H1 (cell line): ENCODE data around the gene DYNC1I1. TPM values are rescaled to one million over a fixed set of nuclear protein-coding genes. Genes with fewer than 3 reads are reported as not detected.

Experiments used
- CTCF ChIA-PET: fragments of 300-600 bp; sonication (Branson Sonifier 250); formaldehyde crosslinking; loops from one replicate; lab custom pipeline; 2021; ENCODE audit not compliant: partially characterized antibody; lab: Charles Lee
- POLR2A ChIA-PET: fragments of 300-600 bp; sonication (Branson Sonifier 250); formaldehyde crosslinking; loops from one replicate; lab custom pipeline; 2021; ENCODE audit warnings: inconsistent platforms; ENCODE audit not compliant: partially characterized antibody; lab: Charles Lee
- DNase-seq, 2 experiments: peaks; one replicate each; pipeline versions ENCODE4 v3.0.0 to v3.0.0-alpha.2; 2010 to 2022; ENCODE audit warnings: low spot score in 2 of 2, low read depth in 1 of 2, mixed read lengths in 1 of 2
- FAIRE-seq: peaks from 2 replicates; lab custom pipeline; 2011; peaks lifted over from hg19 to GRCh38; lab: Jason Lieb, UNC
- H2AFZ ChIP-seq: 2 replicates; pipeline ENCODE4 v1.8.1; 2012; ENCODE audit warnings: low read length, inconsistent platforms
- H2AK5ac ChIP-seq: 2 replicates; pipeline ENCODE4 v1.6.1; 2013; ENCODE audit warnings: low read depth, low read length
- H2BK120ac ChIP-seq: replicated peaks from 2 replicates; pipeline ENCODE3; 2013; ENCODE audit warnings: low read depth, low read length, inconsistent platforms
- H2BK12ac ChIP-seq: 2 replicates; pipeline ENCODE4 v1.6.1; 2013; ENCODE audit warnings: low read depth, low read length
- H2BK15ac ChIP-seq: 2 replicates; pipeline ENCODE4 v1.6.1; 2013; ENCODE audit warnings: low read length
- H2BK20ac ChIP-seq: 2 replicates; pipeline ENCODE4 v1.6.1; 2013; ENCODE audit warnings: low read length
- H2BK5ac ChIP-seq: 2 replicates; pipeline ENCODE4 v1.6.1; 2013; ENCODE audit warnings: low read depth, low read length
- H3K14ac ChIP-seq: 2 replicates; pipeline ENCODE4 v1.6.1; 2013; ENCODE audit warnings: inconsistent platforms; ENCODE audit not compliant: insufficient read length
- H3K18ac ChIP-seq: 2 replicates; pipeline ENCODE4 v1.6.1; 2013; ENCODE audit warnings: low read length; ENCODE audit errors: extremely low read depth
- H3K23ac ChIP-seq: 2 replicates; pipeline ENCODE4 v1.6.1; 2013; ENCODE audit warnings: inconsistent platforms; ENCODE audit not compliant: insufficient read length
- H3K23me2 ChIP-seq: 2 replicates; pipeline ENCODE4 v1.6.1; 2013; ENCODE audit warnings: low read depth, low read length
- H3K27ac ChIP-seq: 2 replicates; pipeline ENCODE4 v1.6.1; 2011; ENCODE audit warnings: low read depth, low read length, inconsistent platforms
- H3K27me3 ChIP-seq, 4 experiments: replicated peaks in 1 of 4; 1 replicate in 1 of 4; 2 replicates in 3 of 4; pipeline versions ENCODE4 v1.6.1 to v1.8.1; 2011 to 2013; ENCODE audit warnings: low read length in 3 of 4, mild to moderate bottlenecking in 3 of 4, inconsistent platforms in 2 of 4, mixed read lengths in 2 of 4, moderate library complexity in 1 of 4; ENCODE audit not compliant: control insufficient read depth in 3 of 4, insufficient read depth in 3 of 4; ENCODE audit errors: extremely low read depth in 1 of 4
- H3K36me3 ChIP-seq, 4 experiments: 2 replicates each; pipeline versions ENCODE4 v1.6.1 to v1.8.1; 2011 to 2013; ENCODE audit warnings: mild to moderate bottlenecking in 4 of 4, low read length in 3 of 4, moderate library complexity in 2 of 4, control low read depth in 1 of 4, inconsistent platforms in 1 of 4; ENCODE audit not compliant: insufficient read depth in 4 of 4, control insufficient read depth in 2 of 4
- H3K4ac ChIP-seq: replicated peaks from 2 replicates; pipeline ENCODE3; 2013; ENCODE audit warnings: low read length, low read depth, mixed read lengths, inconsistent platforms; ENCODE audit not compliant: insufficient read length
- H3K4me1 ChIP-seq, 4 experiments: replicated peaks in 1 of 4; 1 replicate in 1 of 4; 2 replicates in 3 of 4; pipeline versions ENCODE4 v1.6.1 to v1.8.1; 2011 to 2013; ENCODE audit warnings: low read length in 3 of 4, inconsistent platforms in 2 of 4, mixed read lengths in 1 of 4; ENCODE audit not compliant: insufficient read depth in 4 of 4, control insufficient read depth in 3 of 4
- H3K4me2 ChIP-seq, 2 experiments: 2 replicates each; pipeline versions ENCODE4 v1.6.1 to v1.8.1; 2011 to 2013; ENCODE audit warnings: low read depth in 2 of 2, low read length in 2 of 2, control low read depth in 1 of 2, inconsistent platforms in 1 of 2, mild to moderate bottlenecking in 1 of 2; ENCODE audit not compliant: insufficient read depth in 1 of 2
- H3K4me3 ChIP-seq, 4 experiments: fragments of 200-600, 300-600 bp in 1 of 4; sonication (generic), shearing (Covaris generic), sonication (Bioruptor Twin) in 1 of 4; 2 replicates each; pipeline versions ENCODE4 v1.5.1 to v1.8.1; 2011 to 2016; ENCODE audit warnings: low read length in 4 of 4, low read depth in 3 of 4, control low read depth in 2 of 4, inconsistent platforms in 2 of 4, mild to moderate bottlenecking in 2 of 4, mixed read lengths in 1 of 4, moderate library complexity in 1 of 4; ENCODE audit not compliant: insufficient read depth in 2 of 4; ENCODE audit errors: extremely low read depth in 1 of 4
- H3K56ac ChIP-seq: replicated peaks from 2 replicates; pipeline ENCODE3; 2013; ENCODE audit warnings: low read depth, mild to moderate bottlenecking, mixed read lengths, low read length, inconsistent platforms; ENCODE audit not compliant: insufficient read length
- H3K79me1 ChIP-seq: 2 replicates; pipeline ENCODE4 v1.6.1; 2013; ENCODE audit warnings: low read depth, low read length, control low read depth
- H3K79me2 ChIP-seq, 2 experiments: 2 replicates each; pipeline versions ENCODE4 v1.6.1 to v1.8.1; 2012 to 2013; ENCODE audit warnings: low read length in 2 of 2, mild to moderate bottlenecking in 2 of 2, inconsistent platforms in 1 of 2; ENCODE audit not compliant: insufficient read depth in 2 of 2, control insufficient read depth in 1 of 2
- H3K9ac ChIP-seq, 4 experiments: replicated peaks in 1 of 4; 1 replicate in 1 of 4; 2 replicates in 3 of 4; pipeline versions ENCODE4 v1.6.1 to v1.8.1; 2011 to 2013; ENCODE audit warnings: low read depth in 3 of 4, low read length in 3 of 4, control low read depth in 2 of 4, mild to moderate bottlenecking in 2 of 4, moderate library complexity in 2 of 4, inconsistent platforms in 1 of 4; ENCODE audit errors: extremely low read depth in 1 of 4
- H3K9me3 ChIP-seq, 2 experiments: 2 replicates each; pipeline versions ENCODE4 v1.6.1 to v1.8.1; 2012 to 2013; ENCODE audit warnings: mild to moderate bottlenecking in 2 of 2, moderate library complexity in 2 of 2, control low read depth in 1 of 2, inconsistent platforms in 1 of 2, low read depth in 1 of 2, low read length in 1 of 2, mixed read lengths in 1 of 2; ENCODE audit not compliant: insufficient read depth in 2 of 2
- H4K20me1 ChIP-seq, 2 experiments: replicated peaks in 1 of 2; 2 replicates each; pipeline versions ENCODE3 to v1.8.1; 2011 to 2013; ENCODE audit warnings: inconsistent platforms in 2 of 2, low read length in 2 of 2, mild to moderate bottlenecking in 1 of 2; ENCODE audit not compliant: insufficient read depth in 2 of 2, control insufficient read depth in 1 of 2
- H4K5ac ChIP-seq: 2 replicates; pipeline ENCODE4 v1.6.1; 2013; ENCODE audit warnings: low read length, low read depth, mixed read lengths, inconsistent platforms; ENCODE audit not compliant: insufficient read length
- H4K8ac ChIP-seq: 2 replicates; pipeline ENCODE4 v1.8.0; 2013; ENCODE audit warnings: mild to moderate bottlenecking, moderate library complexity, low read length, inconsistent platforms; ENCODE audit not compliant: insufficient read depth; ENCODE audit errors: extremely low read depth
- H4K91ac ChIP-seq: replicated peaks from 2 replicates; pipeline ENCODE3; 2013; ENCODE audit warnings: low read length, mixed read lengths, inconsistent platforms; ENCODE audit not compliant: insufficient read length
- CBX5 ChIP-seq: fragments of 300-800, 300-1000 bp; sonication (generic); IDR thresholded peaks from 2 replicates; pipeline ENCODE4 v1.7.1; 2016; ENCODE audit warnings: antibody characterized with exemption, low read length, low read depth
- KDM1A ChIP-seq: fragments of 200-600, 300-600 bp; sonication (generic); IDR thresholded peaks from 2 replicates; pipeline ENCODE4 v1.7.1; 2016; ENCODE audit warnings: mild to moderate bottlenecking, low read length, borderline replicate concordance
- KDM5A ChIP-seq: fragments of 200-600 bp; IDR thresholded peaks from 2 replicates; pipeline ENCODE4 v1.7.1; 2012; ENCODE audit warnings: mild to moderate bottlenecking, low read length, inconsistent platforms, mixed read lengths
- MAFK ChIP-seq: IDR thresholded peaks from 2 replicates; pipeline ENCODE4 v1.6.1; 2012; ENCODE audit warnings: low read depth, mild to moderate bottlenecking, improper control_type of control experiment, low read length
- ZNF274 ChIP-seq: IDR thresholded peaks from 2 replicates; pipeline ENCODE4 v1.7.0; 2012; ENCODE audit warnings: low read length, borderline replicate concordance; ENCODE audit errors: extremely low read depth
- WGBS, 2 experiments: shearing (Covaris generic) in 1 of 2; methylation state at CpG; one replicate each; pipeline versions ENCODE4 v1.1.6 to v1.1.7; 2013 to 2015; ENCODE audit warnings: low lambda C conversion rate in 2 of 2, mixed read lengths in 2 of 2, inconsistent platforms in 1 of 2, low coverage in 1 of 2, missing lambda C conversion rate in 1 of 2; ENCODE audit not compliant: insufficient replicate concordance in 2 of 2, insufficient coverage in 1 of 2, insufficient read length in 1 of 2; ENCODE audit errors: extremely low coverage in 1 of 2, missing lambda C conversion rate in 1 of 2; 5-methylcytosine and 5-hydroxymethylcytosine counted together
- polyA plus RNA-seq, 7 experiments: library from polyadenylated mRNA; depleted of rRNA in 3 of 7; stranded (reverse) in 5 of 7; unstranded in 2 of 7; fragments of >200 nt in 5 of 7; fragments of 200-250 nt in 2 of 7; gene quantifications; 1 replicate in 5 of 7; 2 replicates in 1 of 7; 4 replicates in 1 of 7; pipeline versions ENCODE4 v1.2.1 to v1.2.3, GENCODE V29; 2011 to 2013; ENCODE audit warnings: missing spikeins in 2 of 7, mixed read lengths in 2 of 7
- total RNA-seq: library from RNA; stranded (reverse); fragmentation: NEBNext Ultra II Directional; extraction: Animal tissue kit (Norgen Biotek cat#: 25700); gene quantifications from 2 replicates; pipeline ENCODE4 v1.2.1, GENCODE V29; 2021

DYNC1I1 gene
- total and polyA plus RNA-seq, 2 of the 8 experiments (the other 6 are each of a cell fraction or from before 2014, with no cell fraction given) = 0.45 to 0.58 TPM

DNA sequence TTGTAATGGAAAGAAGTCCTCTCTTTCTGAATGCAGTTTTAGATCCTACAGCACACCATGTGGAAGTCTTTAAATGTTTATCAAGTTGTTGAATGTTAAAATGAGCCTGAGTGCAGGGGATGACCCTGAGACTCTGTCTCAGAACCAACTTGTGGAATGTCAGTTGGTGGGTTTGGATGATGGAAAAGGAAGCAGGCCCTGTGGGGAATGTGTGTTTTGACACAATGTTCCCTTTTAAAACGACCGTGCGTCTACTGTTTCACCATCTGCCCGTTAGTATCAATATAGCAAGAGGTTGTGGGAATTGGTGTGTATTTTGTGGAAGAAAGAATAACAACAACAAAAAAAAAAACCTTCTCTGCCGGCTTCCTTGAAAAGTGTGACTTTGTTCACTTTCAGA is 8.3 kb downstream of the DYNC1I1 start:
- 97% methylated on average over 5 of the region's 5 CpGs; no CpG with 5 or more reads in 1 of the 2 experiments for WGBS, 2 experiments
- Histone ChIP-seq H3K23ac (no peak overlapping the region), H3K9me3 (no peaks in the 10 kb centered on the region), H3K27me3 (no peaks in the 10 kb centered on the region), H2BK12ac (no peak overlapping the region), H2BK120ac (no peak overlapping the region), H3K79me1 (no peaks in the 10 kb centered on the region), H3K27ac (no peak overlapping the region), H3K36me3 (no peaks in the 10 kb centered on the region), H3K4me3 (no peak overlapping the region), H4K91ac (no peak overlapping the region), H4K20me1 (no peaks in the 10 kb centered on the region), H2BK20ac (no peak overlapping the region), H3K9ac (no peak overlapping the region), H3K56ac (no peak overlapping the region), H3K4me2 (no peak overlapping the region), H3K14ac (no peak overlapping the region), H3K4ac (no peak overlapping the region), H4K5ac (no peak overlapping the region), H3K79me2 (no peaks in the 10 kb centered on the region), H3K23me2 (no peaks in the 10 kb centered on the region), H3K18ac (no peak overlapping the region), H3K4me1 (no peaks in the 10 kb centered on the region), H4K8ac (no peak overlapping the region), H2BK5ac (no peak overlapping the region), H2AFZ (no peak overlapping the region), H2AK5ac (no peak overlapping the region), H2BK15ac (no peak overlapping the region)
- ChIA-PET CTCF (interaction anchor here (1.0 kb wide), 1 partner anchor 60 kb away, joined by 3 read pairs; no protein-coding TSS in a partner anchor), POLR2A (no interaction called here)
- TF ChIP-seq CBX5 (no peak), KDM5A (no peak), MAFK (no peak), KDM1A (no peak), ZNF274 (no peak)
- no peak for DNase-seq
- no peak for FAIRE-seq
